HG03469 (cell line): ENCODE results near the gene SMOC2.
"Not testable (repeated sequence)": the region's sequence is repeated elsewhere in the genome, so short reads cannot be mapped to it uniquely, and the experiment has no call there.

Experiments used
- ATAC-seq: cut with Tn5 transposase; IDR thresholded peaks from one replicate; pipeline ENCODE4 v1.9.1; 2021; ENCODE audit warnings: mild to moderate bottlenecking, moderate library complexity, moderate number of reproducible peaks; ENCODE audit not compliant: unreplicated experiment

SMOC2 gene

GRCh38 chr6:168674595-168674994 is 233.6 kb downstream of the SMOC2 start:
- no peak for ATAC-seq

DNA sequence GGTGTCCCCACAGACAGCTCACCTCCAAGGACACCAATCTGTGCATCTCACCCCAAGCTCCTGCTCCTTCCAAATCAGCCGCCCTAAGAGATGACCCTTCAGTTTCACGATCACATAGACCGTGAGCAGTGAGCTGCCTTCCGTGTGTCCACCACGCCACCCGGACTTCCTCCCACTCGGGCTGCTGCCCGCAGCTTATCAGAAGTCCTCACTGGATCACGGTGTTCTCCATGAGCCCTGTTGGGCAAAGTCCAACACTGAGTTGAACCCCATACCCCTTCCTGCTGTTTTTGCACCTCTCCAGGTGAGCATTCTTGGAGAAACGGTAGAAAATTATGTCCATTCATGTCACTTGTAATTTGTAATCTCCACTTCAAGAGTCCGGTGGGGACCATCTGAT is 234.4 kb downstream of the SMOC2 start:
- no peak for ATAC-seq

GRCh38 chr6:168675933-168676551 is 235.1 kb downstream of the SMOC2 start:
- no peak for ATAC-seq

DNA sequence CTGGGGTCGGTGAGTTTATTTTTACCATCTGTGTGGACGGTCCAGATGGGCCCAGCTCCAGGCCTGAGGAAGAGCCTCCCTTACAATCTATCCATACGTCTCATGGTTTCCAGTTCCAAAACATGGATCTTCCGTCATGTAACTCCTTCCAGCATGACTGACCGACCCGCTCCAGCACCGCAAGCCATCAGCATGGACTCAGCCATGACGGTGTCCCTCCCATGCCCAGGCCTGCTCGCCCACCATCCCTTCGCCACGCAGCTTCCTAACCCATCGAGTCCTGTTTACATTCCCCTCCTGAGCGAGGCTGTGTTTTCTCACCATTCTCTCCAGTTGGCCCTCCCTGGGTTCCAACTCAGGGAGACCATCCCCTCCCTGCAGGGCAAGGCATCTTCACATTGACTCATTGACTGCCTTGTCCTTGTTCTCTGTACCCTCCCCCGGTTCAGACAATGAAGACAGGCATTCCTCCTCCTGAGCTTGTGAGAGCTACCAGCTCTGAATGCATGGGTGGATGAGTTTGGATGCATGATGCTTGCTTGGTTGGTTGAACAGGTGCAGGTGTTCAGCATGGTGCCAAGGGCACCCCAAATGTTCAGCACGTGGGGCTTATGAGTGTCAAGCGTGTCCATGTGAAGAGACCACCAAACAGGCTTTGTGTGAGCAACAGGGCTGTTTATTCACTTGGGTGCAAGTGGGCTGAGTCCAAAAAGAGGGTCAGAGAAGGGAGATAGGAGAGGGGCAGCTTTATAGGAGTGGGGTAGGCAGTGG is 235.8 kb downstream of the SMOC2 start:
- no peak for ATAC-seq

DNA sequence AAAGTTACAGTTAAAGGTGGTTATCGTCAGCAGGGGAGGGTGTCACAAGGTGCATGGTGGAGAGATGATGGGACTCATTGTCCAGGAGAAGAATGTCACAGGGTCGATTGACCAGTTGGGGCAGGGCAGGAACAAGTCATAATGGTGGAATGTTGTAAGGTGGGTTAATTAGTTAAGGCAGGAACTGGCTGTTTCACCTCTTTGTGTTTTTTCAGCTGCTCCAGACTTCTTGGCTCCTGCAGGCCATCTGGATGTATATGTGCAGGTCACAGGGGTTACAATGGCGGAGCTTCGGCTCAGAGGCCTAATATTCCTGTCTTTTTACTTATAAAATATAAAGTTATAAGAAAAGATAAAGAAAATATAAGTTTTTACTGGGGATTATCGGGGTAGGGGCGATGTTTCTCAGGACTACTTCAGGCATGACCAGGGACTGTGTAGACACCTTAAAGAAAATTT is 236.4 kb downstream of the SMOC2 start:
- ATAC-seq = not testable (repeated sequence)

GRCh38 chr6:168678077-168678476 is 237.1 kb downstream of the SMOC2 start:
- no peak for ATAC-seq

DNA sequence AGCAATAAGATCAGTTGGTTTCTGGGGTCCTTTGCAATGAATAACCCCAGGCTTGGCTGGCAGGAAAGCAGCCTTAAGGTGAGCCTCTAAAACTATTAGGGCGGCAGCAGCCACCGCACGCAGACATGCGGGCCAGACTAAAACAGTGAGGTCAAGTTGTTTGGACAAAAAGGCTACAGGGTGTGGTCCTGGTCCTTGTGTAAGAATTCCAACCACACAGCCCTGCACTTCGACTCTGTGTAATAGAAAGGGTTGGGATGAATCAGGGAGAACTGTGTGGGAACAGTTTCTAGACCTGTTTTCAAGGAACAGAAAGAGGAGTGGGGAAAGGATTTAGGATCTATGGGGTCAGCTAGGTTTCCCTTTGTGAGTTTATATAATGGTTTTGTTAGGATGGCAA is 237.6 kb downstream of the SMOC2 start:
- no peak for ATAC-seq

- ATAC-seq = no peak
These were observed 240.8 kb downstream of the SMOC2 start for GRCh38 chr6:168681748-168682147.

GRCh38 chr6:168683621-168684020 is 242.6 kb downstream of the SMOC2 start:
- no peak for ATAC-seq

DNA sequence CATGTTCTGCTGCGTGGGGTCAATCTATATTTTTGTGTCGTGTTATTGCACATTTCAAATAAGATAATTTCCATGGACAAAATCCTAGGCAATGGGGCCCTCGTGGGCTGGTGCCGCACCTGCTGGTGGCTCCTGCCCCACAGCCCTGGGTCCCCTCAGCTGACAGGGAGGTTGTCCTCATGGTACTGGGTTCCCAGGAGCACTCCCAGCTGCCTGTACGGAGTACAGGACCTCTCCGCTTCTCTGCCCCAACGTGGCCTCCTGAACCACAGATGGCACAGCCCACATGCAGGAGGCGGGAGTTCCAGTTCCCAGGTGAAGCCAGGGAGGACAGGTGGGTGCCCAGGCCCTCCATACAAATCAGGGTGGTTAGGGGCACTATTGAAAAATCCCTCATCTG is 243.5 kb downstream of the SMOC2 start:
- ATAC-seq = no peak

DNA sequence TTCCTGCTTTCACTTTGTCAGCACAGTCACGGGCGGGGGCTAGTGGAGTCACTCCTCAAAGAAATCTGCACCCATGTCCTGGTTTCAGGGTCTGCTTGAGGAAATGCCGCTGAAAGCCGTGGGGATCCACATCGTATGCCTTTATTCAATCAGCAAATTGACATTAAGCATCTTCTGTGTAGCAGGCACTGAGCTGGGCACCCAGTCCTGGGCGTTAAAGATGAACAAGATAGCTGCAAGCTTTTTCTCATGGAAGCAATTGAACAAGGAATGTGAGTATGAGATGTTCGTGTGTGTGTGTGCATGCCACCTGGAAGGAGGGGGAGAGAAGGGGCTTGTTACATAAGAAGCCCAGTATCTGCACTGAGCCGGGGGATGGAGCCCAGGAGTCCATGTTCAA is 243.9 kb downstream of the SMOC2 start:
- ATAC-seq = no peak

DNA sequence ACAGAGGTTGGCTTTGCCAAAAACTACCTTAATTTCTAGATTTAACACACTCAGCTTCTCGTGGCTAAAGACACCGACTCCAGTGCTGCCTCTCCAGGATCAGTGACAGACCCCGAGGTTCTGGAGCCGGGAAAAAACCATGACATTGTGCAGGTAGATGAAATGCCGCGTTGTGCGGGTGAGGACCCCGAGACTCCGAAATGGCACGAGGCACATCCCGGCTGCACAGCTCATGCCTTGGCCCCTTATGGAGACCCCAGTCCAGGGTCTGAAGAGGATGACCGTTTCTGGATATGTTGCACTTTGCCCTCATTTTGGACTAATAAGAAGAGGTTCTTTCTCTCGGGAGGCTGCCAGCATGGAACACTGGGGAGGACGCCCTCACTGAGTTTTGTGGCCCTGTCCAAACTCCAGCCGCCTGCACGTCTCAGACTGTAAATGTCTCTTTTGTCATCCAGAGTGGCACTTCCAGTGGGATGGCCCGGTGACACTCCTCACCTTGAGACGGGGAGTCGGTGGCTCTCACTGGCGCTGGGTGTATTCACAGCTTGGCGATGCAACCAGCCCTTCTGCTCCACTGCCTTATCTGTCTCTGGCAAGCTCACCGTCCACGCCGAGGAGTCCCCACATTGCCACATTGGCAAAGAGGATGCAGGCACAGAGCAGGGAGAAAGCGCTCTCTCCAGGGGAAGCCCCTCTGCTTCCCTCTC is 245.2 kb downstream of the SMOC2 start:
- no peak for ATAC-seq

GRCh38 chr6:168686831-168687730 is 246.1 kb downstream of the SMOC2 start:
- no peak for ATAC-seq

GRCh38 chr6:168690271-168690670 is 249.3 kb downstream of the SMOC2 start:
- ATAC-seq = no peak

- no peak for ATAC-seq
These were observed 250.8 kb downstream of the SMOC2 start for GRCh38 chr6:168691774-168692173.

DNA sequence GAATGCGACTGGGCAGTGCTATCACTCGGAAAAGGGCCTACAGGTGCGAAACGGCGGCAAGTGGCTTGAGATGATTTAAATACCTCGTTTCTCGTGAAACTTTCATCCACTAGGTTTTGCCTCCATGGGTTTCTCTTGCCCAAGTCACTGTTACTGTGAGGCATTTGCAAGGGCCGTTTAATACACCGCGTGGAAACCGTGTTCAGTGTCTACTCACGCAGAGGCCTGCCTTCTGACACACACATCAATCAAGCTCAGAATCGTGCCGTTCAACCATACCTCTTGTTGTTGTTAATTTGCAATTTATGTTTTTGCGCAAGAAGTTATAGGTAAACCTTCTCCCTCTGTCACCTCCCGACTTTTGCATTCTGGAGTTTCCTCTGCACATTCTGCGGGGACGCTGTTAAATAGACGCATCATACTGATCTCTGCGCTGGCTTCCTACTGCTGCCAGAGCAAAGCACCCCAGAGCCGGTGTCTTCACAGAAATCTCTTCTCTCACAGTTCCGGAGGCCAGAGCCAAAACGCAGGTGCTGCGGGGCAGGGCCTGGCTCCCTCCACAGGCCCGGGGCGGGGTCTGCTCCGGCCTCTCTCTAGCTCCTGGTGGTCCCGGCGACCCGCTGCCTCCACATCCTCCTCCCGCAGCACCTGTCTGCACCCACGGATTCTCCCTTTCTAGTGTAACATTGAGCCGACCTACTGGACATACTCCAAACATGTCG is 251.4 kb downstream of the SMOC2 start:
- ATAC-seq = no peak

- not testable (repeated sequence) for ATAC-seq
These were observed 251.9 kb downstream of the SMOC2 start for GRCh38 chr6:168692915-168693257.

DNA sequence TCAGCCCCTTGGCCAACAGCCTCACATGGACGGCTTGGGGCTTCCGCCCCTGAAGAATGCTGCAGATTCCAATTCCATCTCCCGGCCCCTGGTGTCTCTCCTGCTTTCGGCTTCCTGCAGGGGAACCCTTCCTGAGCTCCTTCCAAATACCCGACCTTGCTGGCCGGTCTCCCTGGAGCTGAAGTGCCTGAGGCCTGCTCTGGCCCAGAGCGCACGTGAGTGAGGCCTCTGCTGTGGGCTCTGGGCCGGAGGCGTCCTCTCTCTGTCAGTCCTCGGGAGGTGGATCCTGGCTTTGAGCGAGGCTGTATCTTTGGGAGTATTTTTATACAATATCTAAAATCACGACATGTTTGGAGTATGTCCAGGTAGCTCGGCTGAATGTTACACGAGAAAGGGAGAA is 253.8 kb downstream of the SMOC2 start:
- ATAC-seq = not testable (repeated sequence)

DNA sequence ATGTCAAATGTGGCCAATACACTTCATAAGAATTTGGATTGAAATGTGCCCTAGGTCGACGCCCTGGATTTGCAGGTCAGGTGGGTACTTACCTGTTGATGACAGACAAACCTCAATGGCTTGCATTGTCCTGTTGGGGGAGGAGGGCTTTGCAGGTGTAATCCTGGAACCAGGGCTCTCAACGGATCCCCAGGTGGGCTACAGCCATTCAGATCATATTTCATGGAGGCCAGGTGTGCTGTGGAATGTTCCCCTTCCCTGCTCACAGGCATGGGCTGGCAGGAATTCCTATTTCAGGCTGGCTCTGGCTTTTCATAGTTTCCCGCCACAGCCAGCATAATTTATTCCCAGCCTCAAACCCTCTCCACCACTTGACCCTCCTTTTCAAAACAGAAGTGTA is 254.7 kb downstream of the SMOC2 start:
- no peak for ATAC-seq

DNA sequence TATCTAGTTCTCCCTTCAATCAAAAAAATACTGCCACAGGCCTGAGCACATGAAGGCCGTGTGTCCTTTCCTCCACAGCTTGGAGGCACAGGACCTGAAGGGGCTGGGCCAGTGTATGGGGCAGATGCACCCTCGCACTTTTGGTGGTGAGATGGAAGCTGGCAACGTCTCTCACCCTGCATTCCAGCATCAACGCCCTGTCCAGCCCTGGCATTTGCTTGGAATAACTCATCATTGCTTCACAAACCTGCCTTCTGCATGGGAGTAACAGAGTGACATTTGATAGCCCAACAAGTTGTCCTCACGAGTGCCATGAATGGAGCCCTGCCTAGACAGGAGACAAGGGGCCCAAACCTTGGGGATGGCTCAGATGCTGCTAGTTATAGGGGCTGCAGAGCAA is 257.9 kb downstream of the SMOC2 start:
- no peak for ATAC-seq
